Hepatocyte (in vitro differentiated cells): Measurements from ENCODE around the gene NUP214.

Experiments
- CTCF ChIP-seq: fragments of 200-600 bp; sonication (generic); IDR thresholded peaks from 2 replicates; pipeline ENCODE4 v1.5.1; 2016; ENCODE audit warnings: antibody characterized with exemption, mild to moderate bottlenecking; ENCODE audit not compliant: poor library complexity
- EZH2 ChIP-seq: fragments of 200-600 bp; sonication (generic); IDR thresholded peaks from 2 replicates; pipeline ENCODE4 v1.6.1; 2016; ENCODE audit warnings: antibody characterized with exemption, mild to moderate bottlenecking, borderline replicate concordance
- EZH2phosphoT487 ChIP-seq: fragments of 200-600 bp; sonication (generic); IDR thresholded peaks from one replicate; pipeline ENCODE4 v1.6.1; 2018; ENCODE audit warnings: antibody characterized with exemption, mild to moderate bottlenecking, low read depth, moderate library complexity; ENCODE audit not compliant: unreplicated experiment, severe bottlenecking

- TF ChIP-seq EZH2 (no peak), CTCF (no peak), EZH2phosphoT487 (no peak)
Measured at GRCh38 chr9:131173995-131174394, 48.6 kb downstream of the NUP214 start.
